ENCODE measurements around the gene MRTFA.

GRCh38 chr22:40446203-40446602 lies 190.3 kb downstream of the MRTFA start:
- TF ChIP-seq POLR2A (IDR thresholded peaks at IDR 0.05; ENCODE audit: low read length) (no peak), GATA1 (IDR thresholded peaks at IDR 0.05; ENCODE audit: low read depth, low read length) (no peak)

Measured in erythroblast (primary cell).